Glomerular visceral epithelial cell (primary cell): ENCODE data around the gene SPAG8.
A peak's percentile ranks its signal among the peaks of the same experiment; 100 is the strongest.

Source experiments
- DNase-seq: peaks from one replicate; pipeline ENCODE4 v3.0.0-alpha.2; 2016; ENCODE audit errors: extremely low spot score

The SPAG8 gene

DNA sequence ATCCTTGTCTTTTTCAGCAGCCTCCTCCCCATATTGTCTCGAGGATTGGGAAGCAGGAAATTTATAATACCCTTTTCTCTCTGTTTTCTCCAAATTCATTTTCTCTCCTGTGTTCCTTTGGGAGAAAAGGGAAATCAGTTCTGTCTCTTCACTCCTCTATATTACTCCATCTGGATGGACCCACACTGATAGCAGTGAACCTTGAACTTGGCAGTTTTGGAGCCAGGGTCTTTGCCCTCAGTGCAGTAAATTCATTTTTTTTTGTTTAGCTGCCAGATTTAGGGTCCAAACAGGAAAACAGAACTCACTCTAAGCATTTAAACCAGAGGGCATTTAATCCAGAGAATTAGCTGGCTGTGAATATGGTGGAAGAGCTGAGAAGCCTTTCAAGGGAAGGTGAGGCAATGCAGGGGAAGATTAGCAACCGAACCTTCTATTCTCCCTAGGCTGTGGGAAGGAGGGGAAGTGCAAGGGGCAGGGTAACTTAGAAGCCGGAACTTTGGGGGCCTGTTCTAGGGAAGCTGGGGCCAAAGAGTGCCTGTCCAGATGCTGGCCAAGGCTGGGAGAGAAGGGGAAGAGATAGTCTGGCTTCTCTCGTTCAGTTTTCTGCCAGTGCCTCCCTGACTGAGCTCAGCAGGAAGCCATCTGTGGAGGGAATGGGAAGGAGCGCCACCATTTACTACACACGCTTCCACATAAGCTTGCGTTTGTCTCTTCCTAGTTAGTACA is 37.0 kb downstream of the SPAG8 start:
- no peak for DNase-seq

DNA sequence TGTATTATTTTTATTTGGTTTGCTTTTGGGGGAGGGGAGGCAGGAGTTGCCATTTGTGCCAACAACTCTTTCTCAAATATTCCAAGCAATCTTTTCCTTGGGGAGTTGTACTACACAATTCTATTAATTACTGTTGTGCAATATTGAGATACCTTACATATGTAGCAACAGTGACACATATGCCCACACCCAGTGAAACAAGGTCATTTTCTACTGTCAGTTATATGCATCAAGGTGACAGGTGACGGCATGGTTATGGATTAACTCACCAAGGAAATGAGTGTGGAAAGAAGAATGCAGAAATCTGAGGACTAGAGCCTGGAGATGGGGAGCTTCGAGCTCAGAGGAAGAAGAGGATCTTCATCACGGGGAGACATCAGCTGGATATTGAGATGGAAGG is 40.1 kb downstream of the SPAG8 start:
- peak; percentile 24 for DNase-seq

DNA sequence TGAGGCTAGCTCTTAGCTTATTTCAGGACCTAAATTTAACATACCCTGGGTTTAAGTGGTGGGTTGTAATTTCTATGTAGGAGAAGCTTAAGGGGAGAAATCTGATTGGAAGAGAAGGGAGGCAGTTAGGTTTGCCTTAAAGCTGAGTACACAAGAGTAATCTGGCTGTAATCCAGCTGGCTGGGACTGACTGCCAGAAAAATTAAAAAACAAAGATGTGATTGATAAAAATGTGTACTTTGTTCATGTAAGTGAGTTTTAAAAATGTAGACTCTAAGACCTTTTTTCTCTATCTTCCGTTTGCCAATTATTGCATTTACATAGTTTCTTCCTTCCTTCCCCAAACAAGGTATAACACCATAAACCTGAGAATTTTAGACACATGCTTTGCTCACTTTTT is 40.5 kb downstream of the SPAG8 start:
- DNase-seq: no peak

DNA sequence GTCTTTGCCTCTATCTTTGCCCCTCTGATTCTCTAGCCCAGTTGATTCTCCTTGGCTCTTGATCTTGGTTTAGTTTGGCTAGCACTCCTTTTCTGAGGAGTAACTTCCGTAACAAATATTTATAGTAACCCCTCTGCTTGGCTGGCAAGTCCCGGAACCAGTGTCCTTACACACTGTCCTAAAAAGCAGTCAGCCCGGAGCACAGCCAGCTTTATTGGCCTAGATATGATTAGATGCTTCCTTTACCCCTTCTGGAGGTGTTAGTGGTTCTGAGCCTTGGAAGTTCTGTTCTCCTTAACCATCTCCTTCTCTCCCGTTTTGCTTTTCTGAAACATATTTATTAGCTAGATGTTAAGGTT is 41.0 kb downstream of the SPAG8 start:
- DNase-seq: no peak

DNA sequence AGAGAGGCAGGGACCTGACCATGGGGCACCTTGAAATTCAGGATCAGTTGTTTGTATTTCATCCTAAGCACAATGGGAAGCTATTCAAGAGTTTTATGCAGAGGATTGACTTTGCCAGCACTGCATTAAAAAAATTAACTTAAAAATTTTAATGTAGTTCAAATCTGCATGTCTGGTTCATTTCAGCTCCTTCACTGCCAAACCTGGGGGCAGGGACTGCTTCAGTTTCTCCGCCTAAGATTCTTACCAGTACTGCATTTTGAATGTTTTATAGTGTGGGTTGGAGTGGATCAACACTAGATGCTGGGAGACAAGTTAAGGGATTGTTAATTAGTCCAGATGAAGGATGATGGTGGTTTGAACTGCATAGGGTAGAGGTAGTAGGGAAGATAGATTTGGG is 42.3 kb downstream of the SPAG8 start:
- DNase-seq: no peak

- DNase-seq: no peak
Observed at GRCh38 chr9:35767458-35767857, 44.6 kb downstream of the SPAG8 start.

DNA sequence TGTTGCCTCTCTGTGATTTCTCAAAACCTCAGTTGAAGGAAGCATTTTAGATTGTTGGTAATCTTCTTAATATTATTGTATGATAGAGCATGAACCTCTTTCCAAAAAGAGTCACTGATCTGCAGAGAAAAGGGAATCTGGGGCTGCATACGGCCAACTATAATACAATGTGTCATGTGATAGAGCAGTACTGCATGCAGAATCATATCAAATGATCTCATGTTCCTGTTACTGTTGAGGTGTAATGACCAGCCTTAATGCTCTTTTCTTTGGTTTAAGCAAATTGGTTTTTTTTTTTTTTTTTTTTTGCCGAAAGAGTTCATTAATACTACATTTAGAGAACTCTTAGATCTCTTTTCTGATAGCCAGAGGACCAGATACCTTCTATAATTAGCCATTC is 45.1 kb downstream of the SPAG8 start:
- DNase-seq: no peak

DNA sequence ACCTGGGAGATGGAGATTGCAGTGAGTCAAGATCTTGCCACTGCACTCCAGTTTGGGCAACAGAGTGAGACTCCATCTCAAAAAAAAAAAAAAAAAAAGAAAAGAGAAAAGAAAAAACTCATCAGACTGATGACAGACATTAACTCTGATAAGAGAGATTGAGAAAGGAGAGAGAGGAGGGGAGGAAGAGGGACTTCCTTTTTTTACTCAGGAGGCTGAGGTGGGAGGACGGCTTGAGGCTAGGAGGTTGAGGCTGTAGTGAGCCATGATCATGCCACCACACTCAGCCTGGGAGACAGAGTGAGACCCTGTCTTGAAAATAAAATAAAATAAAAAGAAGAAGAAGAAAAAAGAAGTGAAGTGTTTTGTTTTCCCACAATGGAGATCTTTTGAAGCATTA is 48.3 kb downstream of the SPAG8 start:
- no peak for DNase-seq

DNA sequence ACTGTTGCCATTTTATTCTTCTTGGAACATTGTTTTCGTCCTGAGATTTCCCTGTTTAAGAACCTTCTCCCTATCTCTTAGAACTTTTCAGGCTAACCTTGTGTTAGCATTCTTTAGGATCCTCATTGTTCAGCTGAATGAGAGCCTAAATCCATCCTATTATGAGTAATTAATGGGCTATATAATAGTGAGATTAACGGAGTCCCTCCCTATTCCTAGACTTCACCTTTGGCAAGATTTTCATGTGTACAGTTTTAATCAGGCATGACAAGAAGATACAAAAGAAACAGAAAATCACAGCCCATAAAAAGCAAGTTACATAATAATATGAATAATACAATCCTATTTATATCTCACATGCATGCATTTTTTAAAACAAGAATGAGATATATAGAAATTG is 48.9 kb downstream of the SPAG8 start:
- DNase-seq: no peak

DNA sequence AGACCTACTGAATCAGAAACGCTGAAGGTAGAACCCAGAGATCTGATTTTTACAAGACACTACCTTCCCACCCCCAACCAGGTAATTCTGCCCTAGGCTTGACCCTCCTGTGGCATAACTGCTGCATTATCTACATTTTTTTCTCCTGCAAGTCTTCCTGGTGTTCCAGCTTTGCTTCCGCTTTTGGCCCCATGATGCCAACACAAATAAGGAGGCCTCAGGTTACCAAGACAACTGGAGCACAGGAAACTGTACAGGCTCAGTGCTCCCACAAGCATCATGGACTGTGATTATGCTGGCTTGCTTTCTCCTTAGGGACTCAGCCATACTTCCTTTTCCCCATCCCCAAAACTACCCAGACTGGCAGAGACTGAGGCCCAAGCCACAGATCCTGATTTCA is 51.4 kb downstream of the SPAG8 start:
- peak; percentile 58 for DNase-seq

DNA sequence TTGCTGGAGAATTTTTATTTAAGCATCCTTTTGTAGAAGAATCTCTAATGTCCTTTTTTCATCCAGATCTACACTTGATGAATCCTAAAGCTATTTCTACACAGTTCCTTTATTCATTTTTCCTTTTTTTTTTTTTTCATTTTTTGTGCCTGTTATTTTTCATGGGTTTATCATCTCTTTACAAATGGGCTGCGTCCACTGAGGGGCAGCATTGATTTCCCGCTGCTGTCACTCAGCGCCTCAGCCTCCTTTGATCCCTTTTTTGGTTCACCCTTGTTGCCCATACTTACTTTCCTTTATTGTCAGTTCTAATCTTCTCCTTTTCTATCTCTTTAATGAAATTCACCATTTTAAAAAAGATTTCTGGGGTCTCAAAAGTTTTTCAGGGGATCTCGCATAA is 52.3 kb downstream of the SPAG8 start:
- no peak for DNase-seq
